GM19463 (cell line): ENCODE results near the gene ADAM33.

Source experiments
- ATAC-seq: cut with Tn5 transposase; IDR thresholded peaks from one replicate; pipeline ENCODE4 v1.9.1; 2021; ENCODE audit warnings: mild to moderate bottlenecking, moderate library complexity; ENCODE audit not compliant: unreplicated experiment

Gene ADAM33, protein sequence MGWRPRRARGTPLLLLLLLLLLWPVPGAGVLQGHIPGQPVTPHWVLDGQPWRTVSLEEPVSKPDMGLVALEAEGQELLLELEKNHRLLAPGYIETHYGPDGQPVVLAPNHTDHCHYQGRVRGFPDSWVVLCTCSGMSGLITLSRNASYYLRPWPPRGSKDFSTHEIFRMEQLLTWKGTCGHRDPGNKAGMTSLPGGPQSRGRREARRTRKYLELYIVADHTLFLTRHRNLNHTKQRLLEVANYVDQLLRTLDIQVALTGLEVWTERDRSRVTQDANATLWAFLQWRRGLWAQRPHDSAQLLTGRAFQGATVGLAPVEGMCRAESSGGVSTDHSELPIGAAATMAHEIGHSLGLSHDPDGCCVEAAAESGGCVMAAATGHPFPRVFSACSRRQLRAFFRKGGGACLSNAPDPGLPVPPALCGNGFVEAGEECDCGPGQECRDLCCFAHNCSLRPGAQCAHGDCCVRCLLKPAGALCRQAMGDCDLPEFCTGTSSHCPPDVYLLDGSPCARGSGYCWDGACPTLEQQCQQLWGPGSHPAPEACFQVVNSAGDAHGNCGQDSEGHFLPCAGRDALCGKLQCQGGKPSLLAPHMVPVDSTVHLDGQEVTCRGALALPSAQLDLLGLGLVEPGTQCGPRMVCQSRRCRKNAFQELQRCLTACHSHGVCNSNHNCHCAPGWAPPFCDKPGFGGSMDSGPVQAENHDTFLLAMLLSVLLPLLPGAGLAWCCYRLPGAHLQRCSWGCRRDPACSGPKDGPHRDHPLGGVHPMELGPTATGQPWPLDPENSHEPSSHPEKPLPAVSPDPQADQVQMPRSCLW

GRCh38 chr20:3681931-3682781 lies at the start of gene ADAM33:
ADAM33 (minus strand) TSS chr20:3682010; CDS start chr20:3682004, 6 bp downstream.
- no peak for ATAC-seq

- ATAC-seq, result no peak
Measured at GRCh38 chr20:3730803-3731672, 49.2 kb upstream of the ADAM33 start.

DNA sequence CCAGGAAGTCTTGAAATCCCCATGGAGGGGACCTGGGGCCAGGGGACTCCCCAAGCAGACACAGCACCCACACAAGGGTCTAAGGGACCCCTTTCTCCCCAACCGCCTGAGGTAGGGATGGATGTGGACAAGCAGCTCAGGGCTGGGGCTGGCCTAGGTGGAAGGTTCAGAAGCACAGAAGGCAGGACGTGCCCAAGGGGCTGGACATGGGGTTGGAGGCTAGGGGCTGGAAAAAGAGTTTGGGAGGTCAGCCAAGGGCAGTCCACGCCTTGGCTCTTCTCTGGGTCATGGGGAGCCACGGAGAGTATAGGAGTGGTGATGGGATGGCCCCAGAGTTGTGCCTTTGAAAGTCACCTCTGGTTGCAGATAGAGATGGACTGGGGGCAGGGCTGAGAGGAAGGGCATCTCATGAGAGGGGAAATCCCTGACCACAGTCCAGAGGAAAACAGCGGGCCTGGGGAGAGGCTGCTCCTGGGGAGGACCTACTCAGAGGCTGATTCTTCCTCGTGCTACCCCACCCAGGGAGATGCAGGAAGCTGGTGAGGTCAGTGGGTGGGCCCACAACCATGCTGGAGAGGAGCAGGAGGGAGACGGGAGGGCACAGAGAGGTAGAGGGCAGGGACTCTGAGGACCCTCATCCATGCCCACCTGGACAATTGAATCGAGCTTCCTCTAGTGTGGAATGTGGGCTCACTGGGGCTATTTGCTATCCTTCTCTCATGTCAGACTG lies 48.2 kb upstream of the ADAM33 start:
- ATAC-seq, result no peak

DNA sequence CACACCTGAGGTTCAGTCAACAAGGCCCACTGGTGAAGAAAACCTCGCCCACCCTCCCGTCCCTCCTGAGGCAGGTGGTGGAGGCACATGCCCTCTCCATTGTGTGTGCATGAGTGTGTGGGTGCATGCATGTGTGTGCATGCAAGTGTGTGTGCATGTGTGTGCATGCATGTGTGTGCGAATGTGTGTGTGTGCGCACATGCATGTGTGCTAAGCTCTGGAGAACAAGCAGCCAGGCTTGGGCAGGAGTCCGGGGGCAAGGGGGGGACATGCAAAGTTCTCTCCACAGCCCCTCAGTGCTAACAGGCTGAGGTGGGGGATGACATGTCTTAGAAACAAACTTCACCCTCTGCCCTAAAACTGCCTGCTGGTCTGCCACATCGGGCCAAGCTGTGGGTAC lies 47.6 kb upstream of the ADAM33 start:
- ATAC-seq, result no peak

GRCh38 chr20:3728876-3729275 lies 47.1 kb upstream of the ADAM33 start:
- no peak for ATAC-seq

GRCh38 chr20:3728354-3728753 lies 46.5 kb upstream of the ADAM33 start:
- ATAC-seq, result no peak

- no peak for ATAC-seq
Measured at GRCh38 chr20:3727401-3728021, 45.7 kb upstream of the ADAM33 start.

GRCh38 chr20:3724356-3724755 lies 42.5 kb upstream of the ADAM33 start:
- ATAC-seq, result no peak

GRCh38 chr20:3723284-3723683 lies 41.5 kb upstream of the ADAM33 start:
- ATAC-seq, result no peak

GRCh38 chr20:3721912-3722311 lies 40.1 kb upstream of the ADAM33 start:
- ATAC-seq, result no peak

- no peak for ATAC-seq
Measured at GRCh38 chr20:3720626-3721025, 38.8 kb upstream of the ADAM33 start.

DNA sequence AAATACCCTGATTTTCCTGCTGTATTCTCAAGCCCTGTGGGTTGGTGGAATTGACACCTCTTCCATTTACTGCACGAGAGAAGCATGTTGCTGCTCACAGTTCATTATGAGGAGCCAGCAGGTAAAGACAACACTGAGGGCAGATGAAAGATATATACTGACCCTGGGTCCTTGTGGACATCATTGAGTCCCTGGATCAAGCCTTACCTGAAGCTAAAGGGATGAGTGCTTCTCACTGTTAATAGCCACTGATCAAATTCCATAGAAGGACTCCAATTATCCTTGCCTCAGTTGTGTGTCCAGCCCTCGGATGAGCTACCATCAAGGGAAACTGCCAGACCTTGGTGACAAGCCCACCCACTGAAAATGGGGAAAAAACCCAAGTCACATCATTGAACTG lies 38.3 kb upstream of the ADAM33 start:
- ATAC-seq, result no peak

DNA sequence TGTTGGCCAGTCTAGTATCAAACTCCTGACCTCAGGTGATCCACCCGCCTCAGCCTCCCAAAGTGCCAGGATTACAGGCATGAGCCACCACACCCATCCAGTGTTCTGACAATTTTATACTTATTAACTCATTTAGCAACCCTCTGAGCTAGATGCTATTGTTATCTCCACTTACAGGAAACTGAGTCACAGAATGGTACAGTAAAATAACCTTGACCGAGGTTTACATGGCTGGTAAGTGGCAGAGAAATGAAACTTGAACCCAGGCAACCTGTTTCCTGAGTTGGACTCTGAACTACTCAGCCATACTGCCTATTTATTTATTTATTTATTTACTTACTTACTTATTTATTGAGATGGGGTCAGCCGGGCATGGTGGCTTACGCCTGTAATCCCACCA lies 37.2 kb upstream of the ADAM33 start:
- ATAC-seq, result no peak

DNA sequence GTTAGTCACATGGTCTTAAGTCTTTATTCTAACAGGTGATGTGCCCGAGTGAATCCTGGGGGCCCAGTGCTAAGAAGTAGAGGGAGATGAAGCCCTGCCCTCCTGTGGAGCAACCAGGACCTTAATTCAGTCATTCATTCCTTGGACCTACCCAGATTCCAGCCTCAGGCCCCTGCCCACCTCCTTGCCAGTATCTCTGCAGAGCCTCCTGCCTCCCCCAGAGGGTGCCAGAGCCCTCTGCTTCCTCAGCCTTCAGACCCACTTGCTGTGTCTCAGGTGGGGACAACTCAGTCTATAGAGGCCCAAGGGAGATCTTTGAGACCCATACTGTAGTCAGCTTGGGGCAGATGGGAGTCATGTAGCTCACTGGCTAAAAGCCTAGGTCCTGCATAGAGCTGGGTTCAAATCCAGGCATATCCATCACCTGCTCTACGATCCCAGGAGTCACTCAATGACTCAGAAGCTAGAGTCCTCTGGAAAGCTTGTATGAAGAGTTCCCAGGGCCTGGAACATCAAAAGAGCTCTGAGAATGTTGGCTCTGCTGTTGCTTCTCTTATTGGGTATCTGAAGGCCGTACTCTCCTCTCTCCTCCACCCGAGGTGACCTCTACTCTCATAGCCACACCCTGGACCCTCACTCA lies 34.5 kb upstream of the ADAM33 start:
- peak; percentile 42 for ATAC-seq

- ATAC-seq, result no peak
Measured at GRCh38 chr20:3714092-3714491, 32.3 kb upstream of the ADAM33 start.

GRCh38 chr20:3712279-3712873 lies 30.6 kb upstream of the ADAM33 start, which contains the start of gene SIGLEC1:
SIGLEC1 (minus strand) TSS chr20:3712600; CDS start chr20:3707128, 5,472 bp downstream.
- no peak for ATAC-seq

DNA sequence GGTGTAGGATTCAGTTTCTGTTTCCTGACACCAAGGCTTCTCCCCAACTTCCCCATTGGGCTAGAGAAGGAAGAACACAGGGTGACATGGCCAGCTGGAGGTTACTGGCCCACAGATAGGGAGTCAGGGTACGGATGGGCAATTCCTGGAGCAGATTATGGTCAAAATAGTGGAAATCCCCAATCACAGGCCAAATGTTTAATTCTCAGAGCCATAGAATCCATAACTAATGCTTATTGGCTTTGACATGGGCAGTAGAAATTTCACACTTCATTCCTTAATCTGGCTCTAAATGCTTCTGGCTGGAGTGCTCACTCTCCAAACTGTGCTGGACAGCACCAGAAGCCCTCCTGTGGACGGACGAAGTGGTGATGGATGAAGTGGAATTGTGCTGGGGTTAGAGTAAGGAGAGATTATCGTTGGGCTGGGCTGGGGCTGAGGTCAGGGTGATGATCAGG lies 29.7 kb upstream of the ADAM33 start:
- ATAC-seq, result no peak
